Activated naive CD4-positive, alpha-beta T cell treated with anti-CD3 and anti-CD28 coated beads, Interleukin-2, amount 10 ng/mL, durations not matched to agents 7 days and 5 days (primary cell): ENCODE data around the gene KIAA1549.
"Not testable (repeated sequence)": the region's sequence is repeated elsewhere in the genome, so short reads cannot be mapped to it uniquely, and the experiment has no call there.

Experiments used
- CTCF ChIA-PET: fragments of 350-600 bp; sonication (Branson Sonifier 250); formaldehyde crosslinking; loops from one replicate; lab custom pipeline; 2021; ENCODE audit warnings: antibody characterized with exemption; lab: Charles Lee
- DNase-seq: peaks from one replicate; pipeline ENCODE4 v3.0.0-alpha.2; 2020
- H3K27ac Mint-ChIP-seq: one replicate; pipeline ENCODE4 v1.8.0; 2021; ENCODE audit warnings: mild to moderate bottlenecking, moderate library complexity, mixed read lengths
- H3K27me3 Mint-ChIP-seq: one replicate; pipeline ENCODE4 v1.8.0; 2021; ENCODE audit warnings: mild to moderate bottlenecking, mixed read lengths
- H3K36me3 Mint-ChIP-seq: one replicate; pipeline ENCODE4 v1.8.0; 2021; ENCODE audit warnings: mixed read lengths
- H3K4me1 Mint-ChIP-seq: one replicate; pipeline ENCODE4 v1.8.0; 2021; ENCODE audit warnings: mixed read lengths
- H3K4me3 Mint-ChIP-seq: one replicate; pipeline ENCODE4 v1.8.0; 2021; ENCODE audit warnings: mild to moderate bottlenecking, moderate library complexity, mixed read lengths
- H3K9me3 Mint-ChIP-seq: one replicate; pipeline ENCODE4 v1.8.0; 2021; ENCODE audit warnings: mixed read lengths

The KIAA1549 gene

GRCh38 chr7:138797046-138797445, 184.1 kb downstream of the KIAA1549 start:
- DNase-seq, H3K36me3 Mint-ChIP-seq, CTCF ChIA-PET, H3K4me3 Mint-ChIP-seq, H3K9me3 Mint-ChIP-seq, H3K27ac Mint-ChIP-seq, H3K27me3 Mint-ChIP-seq: not testable (repeated sequence)
- H3K4me1 Mint-ChIP-seq: peaks cover 28% of the 10 kb centered on the region

- H3K9me3 Mint-ChIP-seq: peaks cover 8% of the 10 kb centered on the region
- peaks cover 6% of the 10 kb centered on the region for H3K36me3 Mint-ChIP-seq
- DNase-seq: no peak
- peaks cover 28% of the 10 kb centered on the region for H3K4me1 Mint-ChIP-seq
- no peak overlapping the region for H3K27ac Mint-ChIP-seq
- CTCF ChIA-PET: no interaction called here
- H3K4me3 Mint-ChIP-seq: no peak overlapping the region
- H3K27me3 Mint-ChIP-seq: peaks cover 8% of the 10 kb centered on the region
Measured at GRCh38 chr7:138796038-138796615, 185.1 kb downstream of the KIAA1549 start.

GRCh38 chr7:138785587-138786437, 195.4 kb downstream of the KIAA1549 start:
- Mint-ChIP-seq H3K4me1 (peaks cover 4% of the 10 kb centered on the region), H3K27me3 (peaks cover 21% of the 10 kb centered on the region), H3K36me3 (no peaks in the 10 kb centered on the region), H3K27ac (no peak overlapping the region), H3K9me3 (peaks cover 12% of the 10 kb centered on the region), H3K4me3 (no peak overlapping the region)
- no peak for DNase-seq
- CTCF ChIA-PET: no interaction called here

- Mint-ChIP-seq H3K4me1 (peaks cover 4% of the 10 kb centered on the region), H3K4me3 (no peak overlapping the region), H3K27me3 (peaks cover 24% of the 10 kb centered on the region), H3K9me3 (peaks cover 12% of the 10 kb centered on the region), H3K27ac (no peak overlapping the region), H3K36me3 (no peaks in the 10 kb centered on the region)
- CTCF ChIA-PET: no interaction called here
- no peak for DNase-seq
Measured at GRCh38 chr7:138784692-138785091, 196.5 kb downstream of the KIAA1549 start.
